ENCODE data around the gene RPS14.
"Not testable (repeated sequence)": the region's sequence is repeated elsewhere in the genome, so short reads cannot be mapped to it uniquely, and the experiment has no call there.

Gene RPS14

DNA sequence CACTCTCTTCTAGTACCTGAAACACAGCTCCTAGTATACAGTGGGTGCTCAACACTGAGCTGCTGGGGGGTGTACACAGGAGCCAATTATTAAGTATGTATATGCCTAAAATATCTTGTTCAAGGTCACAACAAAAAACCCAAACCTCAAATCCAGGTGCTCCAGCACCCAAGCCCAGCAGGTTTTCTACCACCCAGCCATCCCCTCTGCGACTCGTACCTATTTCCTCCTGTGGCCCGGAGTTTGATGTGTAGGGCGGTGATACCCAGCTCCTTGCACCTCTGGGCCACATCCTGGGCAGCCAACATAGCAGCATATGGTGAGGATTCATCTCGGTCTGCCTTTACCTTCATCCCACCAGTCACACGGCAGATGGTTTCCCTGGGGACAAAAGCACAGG lies 3.0 kb downstream of the RPS14 start:
- in situ Hi-C loops (cut with MboI; ENCODE audit: low sequenced_read_pairs) = no loop called here

DNA sequence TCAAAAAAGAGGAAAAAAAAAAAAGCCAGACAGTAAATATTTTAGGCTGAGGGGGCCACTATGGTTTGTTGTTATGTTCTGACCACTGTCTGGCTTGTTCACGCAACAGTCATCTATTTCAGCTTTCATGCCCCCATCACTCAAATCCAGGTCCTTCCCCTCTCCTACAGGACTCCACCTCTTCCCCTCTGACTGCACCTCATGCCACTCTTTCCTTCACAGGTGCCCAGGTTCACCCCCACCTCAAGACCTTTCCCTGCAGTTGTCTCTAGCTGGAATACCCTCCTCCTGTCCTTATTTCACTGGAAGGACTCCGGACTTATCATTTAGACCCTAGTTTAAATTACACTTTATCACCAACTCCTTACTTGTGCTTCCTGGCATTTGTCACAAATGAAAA lies 3.5 kb downstream of the RPS14 start:
- in situ Hi-C loops (cut with MboI; ENCODE audit: low sequenced_read_pairs) = no loop called here

DNA sequence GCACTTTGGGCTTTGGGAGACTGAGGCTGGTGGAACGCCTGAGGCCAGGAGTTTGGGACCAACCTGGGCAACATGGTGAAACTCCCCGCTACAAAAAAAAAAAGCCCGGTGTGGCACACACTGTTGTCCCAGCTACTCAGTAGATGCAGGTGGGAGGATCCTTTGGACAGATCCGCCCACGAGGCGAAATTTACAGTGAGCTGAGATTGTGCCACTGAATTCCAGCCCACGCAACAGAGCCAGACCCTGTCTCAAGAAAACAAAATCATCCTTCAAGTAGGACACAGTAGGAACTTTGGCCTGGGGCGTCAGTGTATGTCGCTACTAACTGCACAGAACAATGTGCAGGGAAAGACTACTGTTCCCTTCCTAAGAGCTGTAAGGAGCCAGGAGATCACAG lies 4.8 kb downstream of the RPS14 start:
- in situ Hi-C loops (cut with MboI; ENCODE audit: low sequenced_read_pairs) = no loop called here

DNA sequence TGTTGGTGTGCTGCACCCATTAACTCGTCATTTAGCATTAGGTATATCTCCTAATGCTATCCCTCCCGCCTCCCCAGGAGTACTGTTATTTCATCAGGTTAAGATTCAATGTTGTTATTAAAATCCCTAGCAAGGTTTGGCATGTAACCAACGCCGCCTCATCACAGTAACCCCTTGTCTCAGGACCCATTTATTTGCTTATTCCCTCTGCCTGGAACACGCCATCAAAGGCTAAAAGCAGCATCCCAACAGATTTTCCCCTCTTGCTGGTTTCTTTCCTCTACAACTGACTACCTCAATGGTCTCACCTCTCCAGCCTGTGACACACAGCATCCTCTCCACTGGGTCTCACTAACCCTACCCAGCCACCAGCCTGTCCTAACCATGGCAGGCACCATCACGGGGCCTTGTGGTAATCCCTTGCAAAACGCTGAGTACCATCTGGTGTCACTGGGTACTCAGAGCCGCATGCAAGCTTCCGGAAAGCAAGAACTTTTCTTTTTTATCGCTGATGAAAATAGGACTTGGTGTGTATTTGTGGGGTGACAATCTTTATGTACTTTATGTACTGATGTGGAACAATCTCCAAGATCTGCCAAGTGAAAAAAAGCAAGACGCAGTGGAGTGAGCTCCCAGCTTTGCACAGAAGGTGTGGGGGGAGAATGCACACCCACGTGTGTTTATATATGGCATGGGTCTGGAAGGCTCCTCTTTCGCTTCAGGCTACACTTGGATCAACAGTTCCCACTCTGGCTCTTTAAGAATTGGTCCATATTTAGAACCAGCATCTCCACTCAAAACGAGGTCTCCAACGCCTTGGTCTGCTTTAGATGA lies 6.1 kb downstream of the RPS14 start:
- in situ Hi-C loops (cut with MboI; ENCODE audit: low sequenced_read_pairs) = no loop called here

DNA sequence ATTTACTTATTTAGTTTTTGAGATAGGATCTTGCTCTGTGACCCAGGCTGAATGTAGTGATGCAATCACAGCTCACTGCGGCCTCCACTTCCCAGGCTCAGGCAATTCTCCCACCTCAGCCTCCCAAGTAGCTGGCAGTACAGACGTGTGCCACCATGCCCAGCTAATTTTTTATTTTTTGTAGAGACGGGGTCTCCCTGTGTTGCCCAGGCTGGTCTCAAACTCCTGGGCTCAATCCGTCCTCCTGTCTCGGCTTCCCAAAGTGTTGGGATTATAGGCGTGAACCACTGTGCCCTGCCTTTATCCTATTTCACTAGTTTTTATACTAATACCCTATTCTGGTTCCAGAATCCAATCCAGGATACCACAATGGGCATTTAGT lies 6.8 kb downstream of the RPS14 start:
- in situ Hi-C loops (cut with MboI; ENCODE audit: low sequenced_read_pairs) = no loop called here

DNA sequence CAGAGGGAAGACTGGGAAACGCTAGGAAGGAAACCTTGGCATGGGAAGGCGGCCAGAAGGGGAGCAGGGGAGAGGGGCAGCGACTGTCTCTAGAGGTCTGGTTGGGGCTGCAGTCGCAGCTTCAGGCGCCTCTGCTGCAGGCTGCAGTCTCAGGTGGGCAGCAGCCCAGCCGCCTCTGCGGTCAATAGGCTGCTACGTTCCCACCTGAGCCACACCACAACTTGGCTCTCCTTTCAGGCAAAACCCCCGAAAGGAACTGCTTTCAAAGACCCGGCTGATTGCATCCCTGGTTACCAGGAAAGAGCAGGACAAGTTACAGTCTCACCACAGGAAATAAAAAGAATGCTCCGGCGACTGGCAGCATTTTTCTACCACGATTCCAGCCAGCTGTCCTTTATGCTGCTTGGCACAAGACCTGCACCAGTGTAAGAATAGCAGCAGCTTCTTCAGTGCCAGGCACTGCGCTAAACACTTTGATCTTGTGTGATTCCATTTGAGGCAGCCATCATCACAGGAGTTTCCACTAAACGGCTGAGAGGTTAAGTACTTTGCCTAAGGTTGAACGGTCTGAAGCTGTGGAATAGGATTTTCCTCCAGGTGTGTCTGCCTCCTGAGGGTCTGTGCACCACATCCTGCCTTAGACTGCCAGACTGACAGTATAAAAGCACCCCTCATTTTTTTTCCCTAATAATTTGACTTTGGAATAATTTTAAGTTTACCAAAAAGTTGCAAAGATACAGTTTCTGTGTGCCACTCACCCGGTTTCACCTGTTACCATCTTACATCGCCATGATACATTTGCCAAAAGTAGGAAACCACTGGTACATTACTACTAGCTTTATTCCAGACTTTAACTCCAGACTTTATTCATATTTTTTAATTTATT lies 7.5 kb downstream of the RPS14 start:
- in situ Hi-C loops (cut with MboI; ENCODE audit: low sequenced_read_pairs) = no loop called here

DNA sequence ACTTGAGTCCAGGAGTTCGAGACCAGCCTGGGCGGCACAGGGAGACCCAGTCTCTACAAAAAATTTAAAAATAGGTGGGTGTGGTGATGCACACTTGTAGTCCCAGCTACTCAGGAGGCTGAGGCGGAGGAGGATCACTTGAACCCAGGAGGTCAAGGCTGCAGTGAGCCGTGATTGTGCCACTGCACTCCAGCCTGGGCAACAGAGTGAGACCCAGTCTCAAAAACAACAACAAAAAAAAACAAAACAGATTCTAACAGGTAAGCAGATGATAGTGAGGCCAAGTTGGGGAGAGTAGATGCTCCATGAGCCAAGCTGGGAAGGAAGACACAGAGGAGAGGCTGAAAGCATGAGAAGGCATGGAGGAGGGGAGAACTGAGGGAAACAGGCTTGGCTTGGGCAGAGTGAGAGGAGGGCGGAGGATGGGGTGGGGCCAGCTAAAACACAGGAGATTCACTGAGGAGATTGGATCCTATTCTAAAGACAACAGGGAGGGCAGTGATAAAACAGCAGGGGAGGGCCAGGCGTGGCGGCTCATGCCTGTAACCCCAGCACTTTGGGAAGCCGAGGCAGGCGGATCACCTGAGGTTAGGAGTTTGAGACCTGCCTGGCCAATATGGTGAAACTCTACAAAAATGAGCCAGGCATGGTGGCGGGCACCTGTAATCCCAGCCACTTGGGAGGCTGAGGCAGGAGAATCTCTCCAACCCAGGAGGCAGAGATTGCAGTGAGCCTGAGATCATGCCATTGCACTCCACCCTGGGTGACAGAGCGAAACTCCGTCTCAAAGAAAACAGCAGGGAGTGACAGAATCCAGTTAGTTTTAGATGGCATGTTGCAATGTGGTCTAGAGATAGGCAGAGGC lies 8.4 kb downstream of the RPS14 start:
- in situ Hi-C loops (cut with MboI; ENCODE audit: low sequenced_read_pairs) = no loop called here

DNA sequence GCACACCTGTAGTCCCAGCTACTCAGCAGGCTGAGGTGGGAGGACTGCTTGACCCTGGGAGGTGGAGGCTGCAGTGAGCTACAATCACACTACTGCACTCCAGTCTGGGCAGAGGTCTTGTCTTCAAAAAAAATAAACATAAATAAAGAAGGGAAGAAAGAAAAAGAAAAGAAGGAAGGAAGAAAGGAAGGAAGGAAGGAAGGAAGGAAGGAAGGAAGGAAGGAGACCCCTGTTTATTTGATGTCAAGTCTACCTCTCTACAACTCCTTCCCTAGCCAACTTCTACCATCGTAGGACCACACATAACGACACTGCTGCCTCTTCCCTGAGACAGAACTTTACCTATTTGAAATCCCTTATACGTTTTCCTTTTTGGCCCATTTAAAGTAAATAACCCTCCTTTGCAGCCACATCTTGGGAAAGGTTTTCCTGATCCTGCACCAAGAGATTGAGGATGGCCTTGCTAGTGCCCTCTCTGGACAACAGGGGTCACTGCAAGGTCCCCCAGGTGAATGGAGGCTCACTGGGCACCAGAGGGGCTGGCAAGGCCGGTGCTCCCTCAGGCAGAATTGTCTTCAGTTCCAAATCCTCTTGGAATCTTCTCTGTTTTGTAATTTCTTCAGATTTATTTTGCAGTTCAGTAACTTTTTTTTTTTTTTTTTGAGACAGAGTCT lies 10.5 kb downstream of the RPS14 start:
- in situ Hi-C loops (cut with MboI; ENCODE audit: low sequenced_read_pairs) = no loop called here

DNA sequence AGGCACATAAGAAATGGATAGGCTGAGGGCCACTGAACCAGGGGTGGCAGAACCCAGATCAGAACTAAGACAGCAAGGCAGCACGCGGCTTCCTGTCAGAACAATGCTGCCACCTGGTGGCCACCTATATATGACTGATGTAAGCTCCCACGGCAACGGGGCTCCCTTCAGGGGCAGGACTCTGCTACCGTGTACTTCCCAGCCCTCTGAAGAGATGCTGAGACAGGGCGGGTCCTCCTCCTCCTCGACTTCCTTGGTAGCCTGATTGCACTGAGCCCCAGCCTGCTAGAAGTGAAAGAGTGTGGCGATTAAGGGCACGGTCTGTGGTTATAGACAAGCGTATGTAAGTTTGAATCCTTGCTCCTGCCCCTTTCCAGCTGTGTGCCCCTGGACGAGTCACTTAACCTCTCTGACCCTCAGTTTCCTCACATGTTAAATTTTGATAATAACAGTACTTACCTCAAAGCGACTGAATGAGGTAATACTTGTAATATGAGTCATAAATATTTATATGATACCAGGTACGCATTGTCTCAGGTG lies 13.3 kb downstream of the RPS14 start:
- in situ Hi-C loops (cut with MboI; ENCODE audit: low sequenced_read_pairs) = no loop called here

DNA sequence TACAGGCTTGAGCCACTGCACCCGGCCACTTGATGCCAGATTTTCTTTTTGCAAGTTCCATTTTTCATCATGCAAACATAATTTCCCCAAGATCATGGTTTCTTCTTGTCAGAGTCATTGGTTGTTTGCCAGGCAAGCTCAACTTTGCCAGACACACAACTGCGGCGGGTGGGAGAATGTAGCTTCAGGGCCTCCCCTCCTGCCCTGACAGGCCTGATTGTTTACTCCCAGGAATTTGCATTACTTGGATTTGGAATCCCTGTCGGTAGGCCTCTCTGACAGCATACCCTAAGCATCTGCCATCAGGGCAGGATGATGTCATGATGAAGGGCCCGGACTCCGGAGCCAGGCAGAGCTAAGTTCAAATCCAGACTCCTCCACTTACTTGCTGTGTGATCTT lies 15.1 kb downstream of the RPS14 start:
- in situ Hi-C loops (cut with MboI; ENCODE audit: low sequenced_read_pairs) = no loop called here

DNA sequence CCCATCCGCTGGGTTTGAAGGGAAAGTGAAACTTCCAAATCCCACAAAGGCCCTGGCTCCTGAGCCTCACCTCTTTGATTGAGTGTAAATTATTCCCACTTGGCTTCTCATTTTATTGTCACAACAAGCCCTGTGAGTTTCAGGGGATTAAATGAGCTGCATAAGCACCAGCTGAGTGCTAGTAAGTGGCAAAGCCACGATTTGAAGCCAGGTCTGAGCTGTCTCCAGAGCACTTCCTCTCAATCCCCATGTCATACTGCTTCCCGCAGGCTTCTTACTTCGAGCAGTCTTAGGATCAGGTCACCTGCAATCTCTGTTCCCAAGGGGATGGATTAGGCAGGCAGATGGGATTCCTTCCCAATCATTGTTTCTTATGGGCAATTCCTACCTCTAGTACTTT lies 18.0 kb downstream of the RPS14 start:
- in situ Hi-C loops (cut with MboI; ENCODE audit: low sequenced_read_pairs) = no loop called here

DNA sequence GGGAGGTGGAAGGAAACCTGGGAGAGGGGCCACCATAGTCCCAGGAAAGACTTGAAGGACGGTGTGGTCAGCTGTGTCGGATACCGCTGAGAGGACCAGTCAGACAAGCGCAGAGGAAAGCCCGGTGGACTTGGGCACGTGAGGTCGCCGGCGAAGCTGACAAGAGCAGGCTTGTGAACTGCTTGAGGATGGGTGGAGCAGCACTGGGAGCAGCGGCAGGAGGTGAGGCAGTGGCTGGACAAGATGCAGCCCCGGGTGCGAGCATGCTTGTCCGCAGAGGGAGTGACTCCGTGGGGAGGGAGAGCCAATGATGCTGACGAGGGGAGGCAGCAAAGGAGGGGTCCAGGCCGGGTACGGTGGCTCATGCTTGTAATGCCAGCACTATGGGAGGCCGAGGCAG lies 18.5 kb downstream of the RPS14 start:
- in situ Hi-C loops (cut with MboI; ENCODE audit: low sequenced_read_pairs) = no loop called here

DNA sequence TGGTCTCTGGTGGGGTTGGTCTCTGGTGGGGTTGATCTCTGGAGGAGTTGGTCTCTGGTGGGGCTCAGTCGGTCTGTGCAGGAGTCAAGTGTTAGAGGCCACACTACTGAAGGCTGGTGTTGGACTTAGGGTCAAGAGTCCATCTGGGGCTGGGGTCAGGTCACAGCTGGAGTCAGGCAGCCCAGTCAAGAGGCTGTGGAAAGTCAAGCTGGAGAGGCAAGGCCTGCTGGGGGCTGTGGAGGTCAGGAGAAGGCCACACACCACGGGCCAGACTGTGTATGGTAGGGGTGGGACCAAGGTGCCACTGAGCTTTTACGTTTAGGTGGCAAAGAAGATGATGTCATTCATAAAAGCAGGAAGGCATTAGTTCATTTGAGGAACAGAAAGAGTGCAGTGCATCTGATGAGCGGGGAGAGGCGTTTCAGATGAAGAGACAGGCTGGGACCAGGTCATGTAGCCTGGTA lies 20.1 kb downstream of the RPS14 start:
- in situ Hi-C loops (cut with MboI; ENCODE audit: low sequenced_read_pairs) = no loop called here

DNA sequence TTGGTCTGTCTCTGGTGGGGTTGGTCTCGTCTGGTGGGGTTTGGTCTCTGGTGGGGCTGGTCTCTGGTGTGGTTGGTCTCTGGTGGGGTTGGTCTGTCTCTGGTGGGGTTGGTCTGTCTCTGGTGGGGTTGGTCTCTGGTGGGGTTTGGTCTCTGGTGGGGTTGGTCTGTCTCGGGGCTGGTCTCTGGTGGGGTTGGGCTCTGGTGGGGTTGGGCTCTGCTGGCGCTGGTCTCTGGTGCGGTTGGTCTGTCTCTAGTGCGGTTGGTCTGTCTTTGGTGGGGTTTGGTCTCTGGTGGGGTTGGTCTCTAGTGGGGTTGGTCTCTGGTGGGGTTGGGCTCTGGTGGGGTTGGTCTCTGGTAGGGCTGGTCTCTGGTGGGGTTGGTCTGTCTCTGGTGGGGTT lies 20.6 kb downstream of the RPS14 start:
- in situ Hi-C loops (cut with MboI; ENCODE audit: low sequenced_read_pairs) = no loop called here

DNA sequence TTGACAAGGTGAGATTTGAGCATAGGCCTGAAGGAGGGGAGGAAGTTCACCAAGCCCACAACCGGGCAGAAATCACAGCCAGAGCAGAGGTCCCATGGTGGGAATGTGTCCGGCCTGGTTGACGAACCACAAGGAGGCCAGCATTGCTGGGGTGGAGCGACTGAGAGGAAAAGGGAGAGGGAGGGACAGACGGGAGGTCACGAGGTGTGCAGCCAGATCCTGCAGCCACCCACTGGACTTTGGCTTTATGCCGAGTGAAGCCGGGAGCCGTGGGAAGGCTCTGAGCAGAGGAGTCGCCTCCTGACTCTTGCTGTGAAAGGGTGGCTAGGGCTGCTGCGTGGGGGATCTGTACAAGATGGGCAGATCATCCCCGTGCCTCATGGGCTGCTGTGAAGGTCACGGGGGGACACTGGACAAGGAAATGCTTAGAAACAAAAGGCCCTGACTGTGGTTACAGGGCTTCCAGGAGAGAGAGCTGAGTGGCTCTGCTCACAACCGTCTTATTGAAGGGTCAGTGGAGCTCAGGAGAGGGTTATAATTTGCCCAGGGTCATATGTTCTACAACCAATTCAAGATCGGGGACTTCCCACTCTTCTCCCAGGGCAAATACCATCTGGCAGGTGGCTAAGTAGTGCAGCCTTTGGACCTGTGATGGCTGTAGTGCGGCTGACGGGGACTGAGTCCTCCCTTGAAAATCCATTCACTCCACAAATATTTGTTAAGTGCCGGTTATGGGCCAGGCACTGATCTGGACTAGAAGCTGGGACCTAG lies 21.2 kb downstream of the RPS14 start:
- in situ Hi-C loops (cut with MboI; ENCODE audit: low sequenced_read_pairs) = no loop called here

DNA sequence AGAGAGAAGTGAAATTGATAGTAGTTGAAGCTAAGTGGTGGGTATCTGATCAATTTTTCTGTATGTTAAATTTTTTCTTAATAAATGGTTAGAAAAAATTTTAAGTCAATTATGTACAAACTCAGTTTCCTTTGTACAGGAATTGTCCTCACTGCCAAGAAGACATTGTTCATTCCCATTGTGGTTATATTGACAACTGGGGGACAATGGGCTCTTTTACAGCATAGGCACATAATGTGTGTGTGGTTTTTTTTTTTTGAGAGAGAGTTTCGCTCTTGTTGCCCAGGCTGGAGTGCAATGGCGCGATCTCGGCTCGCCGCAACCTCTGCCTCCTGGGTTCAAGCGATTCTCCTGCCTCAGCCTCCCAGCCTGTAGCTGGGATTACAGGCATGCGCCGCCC lies 23.4 kb downstream of the RPS14 start:
- in situ Hi-C loops (cut with MboI; ENCODE audit: low sequenced_read_pairs) = not testable (repeated sequence)

DNA sequence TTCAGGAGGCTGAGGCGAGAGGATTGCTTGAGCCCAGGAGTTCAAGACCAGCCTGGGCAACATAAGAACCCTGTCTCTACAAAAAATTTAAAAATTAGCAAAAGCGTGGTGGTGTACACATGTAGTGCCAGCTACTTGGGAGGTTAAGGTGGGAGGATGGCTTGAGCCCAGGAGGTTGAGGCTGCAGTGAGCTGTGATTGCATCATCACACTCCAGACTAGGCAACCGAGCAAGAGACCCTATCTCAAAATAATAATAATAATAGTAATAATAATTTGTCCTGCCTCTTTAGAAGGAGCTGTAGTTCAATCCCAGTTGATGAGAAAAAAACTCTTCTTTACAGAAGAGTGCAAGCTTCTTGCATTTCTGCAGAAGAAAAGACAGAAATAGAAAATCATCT lies 26.8 kb downstream of the RPS14 start:
- in situ Hi-C loops (cut with MboI; ENCODE audit: low sequenced_read_pairs) = no loop called here

DNA sequence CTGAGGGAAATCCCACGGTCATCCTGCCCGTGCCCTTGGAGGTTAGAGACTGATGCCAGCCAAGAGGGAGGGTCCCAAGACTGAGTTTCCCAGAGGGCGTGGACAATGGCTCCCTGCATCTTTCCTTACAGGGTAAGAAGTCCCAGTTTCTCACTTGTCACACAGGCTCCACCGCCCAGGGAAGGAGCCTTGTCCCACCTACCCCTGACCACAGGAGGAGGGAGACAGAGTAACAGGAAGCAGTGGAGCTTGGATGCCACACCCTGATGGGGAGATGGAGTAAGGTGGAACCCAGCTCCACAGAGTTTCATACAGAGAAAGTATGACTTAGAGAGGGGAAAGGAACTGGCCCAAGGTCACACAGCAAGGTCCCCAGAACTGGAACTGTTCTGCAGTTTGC lies 27.5 kb downstream of the RPS14 start:
- in situ Hi-C loops (cut with MboI; ENCODE audit: low sequenced_read_pairs) = no loop called here

DNA sequence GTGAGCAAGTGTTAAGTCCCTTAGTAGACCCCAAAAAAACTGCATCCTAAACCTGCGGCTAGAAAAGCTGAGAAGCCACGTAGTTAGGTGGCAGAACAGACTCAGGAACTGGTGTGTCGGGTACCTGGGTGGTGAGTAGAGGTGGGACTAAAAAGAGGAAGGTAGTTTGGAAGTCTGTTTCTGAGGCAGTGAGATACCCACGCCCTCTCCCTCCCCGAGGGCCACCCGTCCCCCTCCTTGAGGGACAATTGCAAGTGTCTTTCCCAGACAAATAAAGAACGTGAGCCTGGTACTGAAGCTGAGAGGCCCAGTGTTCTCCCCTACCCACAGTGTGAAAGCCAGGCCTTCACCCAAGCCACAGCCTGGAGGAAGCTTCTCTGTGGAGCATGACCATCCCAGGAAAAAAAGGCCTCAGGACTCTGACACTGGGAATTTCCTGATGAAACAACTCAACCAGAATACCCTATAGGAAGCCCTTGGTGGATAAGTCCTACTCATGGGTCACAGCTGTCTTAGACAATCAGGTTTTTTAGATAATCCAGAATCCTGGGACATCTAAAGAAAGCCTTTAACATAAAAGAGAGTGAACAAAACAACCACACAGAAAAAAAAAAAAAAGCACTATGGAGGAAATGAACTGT lies 29.8 kb downstream of the RPS14 start:
- in situ Hi-C loops (cut with MboI; ENCODE audit: low sequenced_read_pairs) = no loop called here
